Activated naive CD8-positive, alpha-beta T cell (primary cell): Measurements from ENCODE around the gene IL17C.
"Not testable (repeated sequence)": the region's sequence is repeated elsewhere in the genome, so short reads cannot be mapped to it uniquely, and the experiment has no call there.

ENCODE experiments used
- H3K27ac Mint-ChIP-seq: one replicate; pipeline ENCODE4 v1.8.0; 2021; ENCODE audit warnings: mixed read lengths
- H3K27me3 Mint-ChIP-seq: one replicate; pipeline ENCODE4 v1.8.0; 2021; ENCODE audit warnings: mixed read lengths
- H3K36me3 Mint-ChIP-seq: one replicate; pipeline ENCODE4 v1.8.0; 2021; ENCODE audit warnings: mixed read lengths
- H3K4me1 Mint-ChIP-seq: one replicate; pipeline ENCODE4 v1.8.0; 2021; ENCODE audit warnings: low read depth, mixed read lengths
- H3K4me3 Mint-ChIP-seq: one replicate; pipeline ENCODE4 v1.8.0; 2021; ENCODE audit warnings: mild to moderate bottlenecking, mixed read lengths
- H3K9me3 Mint-ChIP-seq: one replicate; pipeline ENCODE4 v1.8.0; 2021; ENCODE audit warnings: low read depth, mixed read lengths

Gene IL17C

DNA sequence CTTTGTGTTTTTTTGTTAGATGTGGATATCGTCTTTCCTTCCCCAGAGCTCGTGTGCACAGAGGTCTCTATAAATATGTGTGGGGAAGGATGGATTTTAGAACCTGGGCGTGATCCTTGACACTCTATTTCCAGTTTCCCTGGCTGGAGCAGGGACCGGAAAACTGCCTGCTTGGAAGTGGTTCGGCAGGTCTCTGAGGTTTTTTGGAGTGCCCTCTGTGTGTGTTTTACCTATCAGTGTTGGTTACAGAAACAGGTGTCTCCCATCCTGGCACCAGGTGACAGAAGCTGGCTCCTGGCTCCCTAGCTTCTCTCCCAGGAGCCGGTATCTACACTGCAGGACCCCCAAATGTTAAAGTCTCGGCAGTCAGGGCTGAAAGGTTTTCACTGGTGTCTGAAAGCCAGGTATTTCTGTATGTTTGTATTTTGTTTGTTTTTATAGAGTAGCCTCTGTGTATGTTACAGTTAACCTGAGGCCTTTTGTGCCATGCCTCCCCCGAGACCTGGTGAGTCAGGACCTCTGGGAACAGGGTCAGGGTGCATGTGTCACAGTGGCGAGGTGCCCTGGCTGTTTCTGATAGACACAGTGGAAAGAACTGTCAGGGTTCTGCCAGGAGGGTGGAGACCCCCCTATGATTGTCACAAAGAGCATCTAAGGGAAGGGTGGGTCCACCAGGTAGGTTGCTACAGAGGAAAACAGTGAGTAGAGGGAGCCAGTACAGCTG is 36.9 kb upstream of the IL17C start:
- H3K27me3 Mint-ChIP-seq: no peaks in the 10 kb centered on the region
- no peak overlapping the region for H3K27ac Mint-ChIP-seq
- H3K4me3 Mint-ChIP-seq: no peak overlapping the region
- no peaks in the 10 kb centered on the region for H3K9me3 Mint-ChIP-seq
- no peaks in the 10 kb centered on the region for H3K36me3 Mint-ChIP-seq
- H3K4me1 Mint-ChIP-seq: no peaks in the 10 kb centered on the region

DNA sequence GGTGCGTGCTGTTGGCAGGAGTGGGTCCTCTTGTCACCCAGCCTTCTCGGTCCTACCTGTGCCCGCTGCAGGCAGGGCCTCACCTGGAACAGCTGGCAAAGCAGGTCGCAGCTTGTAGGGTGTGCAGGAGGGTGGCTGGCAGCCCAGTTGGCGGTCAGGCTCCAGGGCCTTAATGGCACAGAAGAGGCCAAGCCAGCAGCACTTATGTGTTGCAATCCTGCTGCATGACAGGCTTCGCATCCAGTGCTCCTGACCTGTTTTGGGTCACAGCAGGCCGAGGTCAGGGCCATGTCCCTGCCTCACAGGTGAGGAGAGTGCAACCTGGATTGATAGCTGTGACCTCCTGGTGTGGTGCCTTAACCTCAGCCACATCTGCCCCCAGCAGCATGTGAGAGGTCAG is 36.3 kb upstream of the IL17C start:
- no peaks in the 10 kb centered on the region for H3K27me3 Mint-ChIP-seq
- no peaks in the 10 kb centered on the region for H3K36me3 Mint-ChIP-seq
- no peaks in the 10 kb centered on the region for H3K9me3 Mint-ChIP-seq
- H3K27ac Mint-ChIP-seq: no peak overlapping the region
- no peak overlapping the region for H3K4me3 Mint-ChIP-seq
- H3K4me1 Mint-ChIP-seq: no peaks in the 10 kb centered on the region

GRCh38 chr16:88605186-88606147 is 32.9 kb upstream of the IL17C start:
- Mint-ChIP-seq H3K4me3 (no peak overlapping the region), H3K27ac (no peak overlapping the region), H3K36me3 (no peaks in the 10 kb centered on the region), H3K4me1 (no peaks in the 10 kb centered on the region), H3K9me3 (no peaks in the 10 kb centered on the region), H3K27me3 (no peaks in the 10 kb centered on the region)

- Mint-ChIP-seq H3K27me3 (no peaks in the 10 kb centered on the region), H3K4me3 (no peak overlapping the region), H3K9me3 (no peaks in the 10 kb centered on the region), H3K36me3 (peaks cover 3% of the 10 kb centered on the region), H3K27ac (no peak overlapping the region), H3K4me1 (no peaks in the 10 kb centered on the region)
These were observed 32.1 kb upstream of the IL17C start for GRCh38 chr16:88606148-88606757.

- Mint-ChIP-seq H3K4me3 (no peak overlapping the region), H3K9me3 (no peaks in the 10 kb centered on the region), H3K36me3 (peaks cover 3% of the 10 kb centered on the region), H3K27me3 (no peaks in the 10 kb centered on the region), H3K4me1 (peaks cover 2% of the 10 kb centered on the region), H3K27ac (no peak overlapping the region)
These were observed 30.3 kb upstream of the IL17C start for GRCh38 chr16:88608076-88608475.

DNA sequence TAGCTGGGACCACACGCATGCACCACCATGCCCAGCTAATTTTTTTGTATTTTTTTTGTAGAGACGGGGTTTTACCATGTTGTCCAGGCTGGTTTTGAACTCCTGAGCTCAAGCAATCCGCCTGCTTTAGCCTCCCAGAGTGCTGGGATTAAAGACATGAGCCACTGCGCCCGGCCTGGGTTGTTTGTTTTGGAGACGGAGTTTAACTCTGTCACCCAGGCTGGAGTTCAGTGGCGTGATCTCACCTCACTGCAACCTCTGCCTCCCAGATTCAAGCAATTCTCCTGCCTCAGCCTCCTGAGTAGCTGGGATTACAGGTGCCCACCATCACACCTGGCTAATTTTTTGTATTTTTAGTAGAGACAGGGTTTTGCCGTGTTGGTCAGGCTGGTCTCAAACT is 28.9 kb upstream of the IL17C start:
- H3K27ac Mint-ChIP-seq, H3K9me3 Mint-ChIP-seq, H3K4me3 Mint-ChIP-seq, H3K4me1 Mint-ChIP-seq, H3K36me3 Mint-ChIP-seq, H3K27me3 Mint-ChIP-seq: not testable (repeated sequence)

- no peaks in the 10 kb centered on the region for H3K27me3 Mint-ChIP-seq
- H3K4me3 Mint-ChIP-seq: no peak overlapping the region
- no peak overlapping the region for H3K27ac Mint-ChIP-seq
- H3K36me3 Mint-ChIP-seq: peaks cover 7% of the 10 kb centered on the region
- no peaks in the 10 kb centered on the region for H3K9me3 Mint-ChIP-seq
- peaks cover 7% of the 10 kb centered on the region for H3K4me1 Mint-ChIP-seq
These were observed 28.3 kb upstream of the IL17C start for GRCh38 chr16:88610080-88610479.

- Mint-ChIP-seq H3K27ac (no peak overlapping the region), H3K4me3 (no peak overlapping the region), H3K27me3 (no peaks in the 10 kb centered on the region), H3K36me3 (peaks cover 7% of the 10 kb centered on the region), H3K4me1 (peaks cover 10% of the 10 kb centered on the region), H3K9me3 (no peaks in the 10 kb centered on the region)
These were observed 27.2 kb upstream of the IL17C start for GRCh38 chr16:88610909-88611812.

DNA sequence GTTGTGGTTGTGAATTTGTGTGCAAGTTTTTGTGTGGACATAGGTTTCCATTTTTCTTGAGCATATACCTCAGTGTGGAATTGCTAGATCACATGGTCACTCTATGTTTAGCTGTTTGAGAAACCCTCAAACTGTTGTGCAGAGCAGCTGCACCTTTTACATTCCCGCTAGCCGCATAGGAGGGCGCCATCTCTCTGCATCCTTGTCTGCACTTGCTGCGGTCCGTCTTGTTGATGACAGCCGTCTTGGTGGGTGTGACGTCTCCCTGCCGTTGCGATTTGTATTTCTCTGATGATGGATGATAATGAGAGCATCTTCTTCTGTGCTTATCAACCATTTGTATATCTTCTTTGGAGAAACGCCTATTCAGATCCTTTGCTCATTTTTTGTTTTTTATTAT is 25.1 kb upstream of the IL17C start:
- Mint-ChIP-seq H3K9me3 (no peaks in the 10 kb centered on the region), H3K27me3 (no peaks in the 10 kb centered on the region), H3K27ac (no peak overlapping the region), H3K4me3 (no peak overlapping the region), H3K4me1 (peaks cover 17% of the 10 kb centered on the region), H3K36me3 (peaks cover 7% of the 10 kb centered on the region)

- H3K4me1 Mint-ChIP-seq: peaks cover 26% of the 10 kb centered on the region
- no peak overlapping the region for H3K27ac Mint-ChIP-seq
- peaks cover 7% of the 10 kb centered on the region for H3K36me3 Mint-ChIP-seq
- no peaks in the 10 kb centered on the region for H3K27me3 Mint-ChIP-seq
- no peaks in the 10 kb centered on the region for H3K9me3 Mint-ChIP-seq
- H3K4me3 Mint-ChIP-seq: no peak overlapping the region
These were observed 24.2 kb upstream of the IL17C start for GRCh38 chr16:88613911-88614817.

DNA sequence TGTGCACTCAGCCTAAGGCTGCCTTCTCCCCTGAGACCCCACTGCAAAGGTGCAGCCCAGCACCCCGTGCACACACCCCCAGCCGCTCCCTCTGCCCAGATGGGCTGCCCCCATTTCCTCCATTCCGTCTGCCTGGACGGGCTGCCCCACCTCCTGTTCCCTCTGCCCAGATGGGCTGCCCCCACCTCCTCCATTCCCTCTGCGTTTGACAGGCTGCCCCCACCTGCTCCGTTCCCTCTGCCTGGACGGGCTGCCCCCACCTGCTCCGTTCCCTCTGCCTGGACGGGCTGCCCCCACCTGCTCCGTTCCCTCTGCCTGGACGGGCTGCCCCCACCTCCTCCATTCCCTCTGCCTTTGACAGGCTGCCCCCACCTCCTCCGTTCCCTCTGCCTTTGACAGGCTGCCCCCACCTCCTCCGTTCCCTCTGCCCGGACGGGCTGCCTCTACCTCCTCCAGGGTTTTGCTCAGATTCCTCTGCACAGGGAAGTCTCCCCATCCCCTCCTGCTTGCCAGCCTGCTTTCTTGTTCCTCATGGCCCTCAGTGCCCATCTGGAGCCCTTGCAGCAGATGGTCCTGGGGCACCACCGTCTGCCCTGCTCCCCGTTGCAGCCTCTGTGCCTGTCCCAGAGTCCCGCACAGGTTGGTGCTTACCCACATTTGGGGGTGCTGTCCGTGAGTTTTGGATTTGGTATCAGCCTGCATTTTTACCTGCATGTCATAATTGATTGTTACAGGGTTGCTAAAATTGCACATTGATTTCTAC is 23.4 kb upstream of the IL17C start:
- H3K27ac Mint-ChIP-seq: no peak overlapping the region
- peaks cover 7% of the 10 kb centered on the region for H3K36me3 Mint-ChIP-seq
- H3K9me3 Mint-ChIP-seq: no peaks in the 10 kb centered on the region
- no peak overlapping the region for H3K4me3 Mint-ChIP-seq
- H3K27me3 Mint-ChIP-seq: no peaks in the 10 kb centered on the region
- peaks cover 34% of the 10 kb centered on the region for H3K4me1 Mint-ChIP-seq

- peaks cover 42% of the 10 kb centered on the region for H3K4me1 Mint-ChIP-seq
These were observed 22.1 kb upstream of the IL17C start for GRCh38 chr16:88616320-88616719.

DNA sequence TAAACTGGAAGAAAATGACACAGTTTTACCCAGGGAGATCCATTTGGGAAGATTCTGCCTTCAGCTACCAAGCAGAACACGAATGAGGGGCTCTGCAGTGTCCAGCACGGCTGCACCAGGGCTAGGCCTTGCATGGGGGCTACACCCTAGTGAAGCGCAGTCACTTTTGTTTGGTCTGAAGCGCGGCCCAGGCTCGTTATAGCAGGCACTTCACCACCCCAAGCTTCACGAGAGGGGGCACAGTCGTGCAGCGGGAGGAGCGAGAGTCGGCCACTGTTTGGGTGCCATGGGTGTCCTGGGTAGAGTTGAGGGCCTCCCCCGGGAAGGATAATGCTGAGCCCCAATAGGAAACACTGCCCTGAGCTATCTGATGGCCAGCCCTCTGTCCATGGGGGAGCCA is 21.6 kb upstream of the IL17C start:
- no peak overlapping the region for H3K4me3 Mint-ChIP-seq
- peaks cover 4% of the 10 kb centered on the region for H3K36me3 Mint-ChIP-seq
- no peaks in the 10 kb centered on the region for H3K27me3 Mint-ChIP-seq
- H3K4me1 Mint-ChIP-seq: peaks cover 45% of the 10 kb centered on the region
- H3K9me3 Mint-ChIP-seq: no peaks in the 10 kb centered on the region
- peak overlapping the region; percentile 10 for H3K27ac Mint-ChIP-seq

More at GRCh38 chr16:88616320-88616719, 22.1 kb upstream of the IL17C start:
- Mint-ChIP-seq H3K36me3 (peaks cover 4% of the 10 kb centered on the region), H3K9me3 (no peaks in the 10 kb centered on the region), H3K27me3 (no peaks in the 10 kb centered on the region), H3K27ac (peak overlapping the region; percentile 10), H3K4me3 (no peak overlapping the region)
